Bone marrow (tissue), 2 donors: ENCODE data around the gene CCNT2.
"Not testable (repeated sequence)": the region's sequence is repeated elsewhere in the genome, so short reads cannot be mapped to it uniquely, and the experiment has no call there.

Experiments used
- DNase-seq, 2 donors: peaks; one replicate each; lab custom pipeline; 2025; lab: John Stamatoyannopoulos, UW

Gene CCNT2

DNA sequence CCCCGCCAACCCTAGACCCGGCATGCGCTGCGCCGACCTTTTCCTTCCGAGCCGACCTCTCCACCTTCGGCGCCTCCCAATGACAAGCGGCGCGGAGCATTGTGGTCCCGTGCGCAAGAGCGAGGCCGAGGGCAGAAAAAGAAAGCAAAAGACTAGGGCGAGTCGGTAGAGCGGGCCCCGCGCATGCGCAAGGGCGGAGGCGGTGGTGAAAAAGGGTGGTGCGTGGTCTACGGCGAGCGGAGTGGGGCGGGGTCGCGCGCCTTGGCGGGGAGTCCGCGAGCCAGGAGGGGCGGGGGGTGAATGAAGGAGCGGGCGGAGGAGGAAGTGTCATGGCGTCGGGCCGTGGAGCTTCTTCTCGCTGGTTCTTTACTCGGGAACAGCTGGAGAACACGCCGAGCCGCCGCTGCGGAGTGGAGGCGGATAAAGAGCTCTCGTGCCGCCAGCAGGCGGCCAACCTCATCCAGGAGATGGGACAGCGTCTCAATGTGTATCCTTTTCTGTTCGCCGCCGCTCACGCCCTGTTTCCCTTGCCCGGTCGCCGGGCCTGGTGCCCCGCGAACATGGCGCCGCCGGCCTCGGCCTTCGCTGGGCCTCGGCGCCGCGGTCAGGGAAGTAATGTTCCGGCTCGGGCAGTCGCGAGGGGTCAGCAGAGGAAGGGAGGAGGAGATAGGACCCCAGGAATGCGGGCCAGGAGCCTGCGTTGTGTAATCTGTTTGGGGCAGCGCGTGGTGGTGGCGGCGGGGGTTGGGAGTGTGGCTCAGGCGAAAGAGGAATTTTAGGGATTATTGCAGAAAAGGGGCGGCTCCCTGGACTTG lies at the start of gene CCNT2:
CCNT2 (plus strand) TSS at position 297 of the 815 bp plus-strand sequence; CDS start at position 330, 33 bp downstream.
- DNase-seq, result peak; percentile 98 to 99

DNA sequence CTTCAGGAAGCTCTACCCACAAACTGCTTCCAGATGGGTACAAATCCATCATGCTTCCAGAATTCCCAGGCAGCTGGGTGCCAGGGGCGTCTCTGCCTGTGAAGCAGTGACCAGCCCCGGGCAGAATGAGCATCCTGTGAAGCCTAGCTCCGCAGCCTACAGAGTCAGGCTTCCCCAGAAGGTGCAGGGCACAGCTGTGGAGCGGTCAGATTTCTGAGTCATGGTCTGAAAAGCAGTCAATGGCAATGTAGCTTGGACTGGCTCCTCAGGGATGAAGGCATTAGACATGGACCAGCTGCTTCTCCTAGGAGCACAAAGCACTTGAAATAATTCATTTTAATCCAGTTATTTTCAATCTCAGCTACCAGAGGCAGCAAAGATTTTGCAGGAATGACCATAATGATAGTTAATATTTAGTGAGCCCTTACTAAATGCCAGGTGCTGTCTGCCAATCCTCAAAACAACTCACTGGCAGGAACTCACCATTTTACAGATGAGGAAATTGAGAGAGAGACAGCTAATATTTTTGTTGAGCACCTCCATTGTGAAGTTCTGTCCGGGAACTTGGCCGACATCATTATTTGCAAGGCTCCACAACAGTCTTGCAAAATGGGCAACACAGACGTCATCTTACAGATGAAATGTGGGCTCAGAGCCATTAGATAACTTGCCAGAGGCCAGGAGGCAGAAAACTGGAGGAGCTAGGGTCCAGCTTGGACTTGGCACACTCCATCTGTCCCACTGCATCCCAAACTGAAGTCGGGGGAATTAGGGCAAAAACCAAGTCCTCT lies 48.5 kb upstream of the CCNT2 start:
- DNase-seq, result no peak

DNA sequence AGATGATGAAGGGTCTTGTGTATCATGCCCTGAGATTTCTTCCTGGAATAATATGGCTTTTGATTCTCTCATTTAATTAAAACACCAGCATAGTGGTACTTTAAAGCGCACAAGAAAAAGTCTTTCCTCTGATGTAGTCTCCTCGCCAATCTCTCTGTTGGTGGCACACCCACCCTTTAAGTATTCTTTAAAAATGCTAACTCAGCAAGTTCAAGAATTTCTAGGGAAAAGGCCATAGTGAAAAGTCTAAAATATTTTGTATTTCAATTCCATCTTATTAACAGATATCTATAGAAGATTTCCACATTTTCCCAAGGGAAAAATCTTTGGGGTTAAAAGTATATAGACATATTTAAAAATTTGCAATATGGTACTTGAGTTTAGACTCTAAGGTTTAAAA lies 45.5 kb upstream of the CCNT2 start:
- DNase-seq, result no peak

DNA sequence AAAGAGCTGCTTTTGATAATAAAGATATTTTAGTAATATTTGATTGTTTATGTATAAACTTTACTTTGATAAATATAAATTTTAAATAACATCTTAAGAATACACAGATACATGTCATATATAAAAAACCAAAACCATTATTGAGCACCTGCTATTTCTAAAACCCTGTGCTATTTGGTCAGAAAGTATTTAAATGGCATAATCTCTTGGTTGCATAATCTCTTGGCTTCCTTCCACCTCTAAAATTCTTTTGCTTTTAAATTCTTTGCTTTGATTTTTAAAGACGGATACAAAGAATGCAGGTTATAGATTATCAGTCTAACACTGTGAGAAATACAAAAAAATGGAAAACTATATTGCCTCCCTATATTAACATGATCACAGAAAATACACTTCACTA lies 43.3 kb upstream of the CCNT2 start:
- no peak for DNase-seq

DNA sequence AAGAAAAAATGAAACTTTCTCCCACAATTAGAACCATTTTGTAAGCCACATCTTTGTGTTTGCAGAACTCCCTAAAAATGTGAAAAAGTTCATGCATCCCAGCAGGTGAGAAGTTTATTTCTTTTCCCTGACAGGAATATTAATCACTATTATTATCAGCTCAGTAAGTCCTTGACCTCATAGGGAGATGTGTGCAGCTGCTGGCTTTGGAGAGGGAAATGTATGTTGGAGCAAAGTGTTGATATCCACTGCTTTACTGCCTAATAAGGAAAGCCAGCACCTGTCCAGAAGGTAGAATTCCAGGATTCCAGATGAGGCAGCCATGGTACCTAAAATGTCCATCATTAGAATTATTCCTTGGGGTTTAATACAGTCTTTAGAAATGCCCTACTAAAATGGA lies 35.8 kb upstream of the CCNT2 start:
- no peak for DNase-seq

DNA sequence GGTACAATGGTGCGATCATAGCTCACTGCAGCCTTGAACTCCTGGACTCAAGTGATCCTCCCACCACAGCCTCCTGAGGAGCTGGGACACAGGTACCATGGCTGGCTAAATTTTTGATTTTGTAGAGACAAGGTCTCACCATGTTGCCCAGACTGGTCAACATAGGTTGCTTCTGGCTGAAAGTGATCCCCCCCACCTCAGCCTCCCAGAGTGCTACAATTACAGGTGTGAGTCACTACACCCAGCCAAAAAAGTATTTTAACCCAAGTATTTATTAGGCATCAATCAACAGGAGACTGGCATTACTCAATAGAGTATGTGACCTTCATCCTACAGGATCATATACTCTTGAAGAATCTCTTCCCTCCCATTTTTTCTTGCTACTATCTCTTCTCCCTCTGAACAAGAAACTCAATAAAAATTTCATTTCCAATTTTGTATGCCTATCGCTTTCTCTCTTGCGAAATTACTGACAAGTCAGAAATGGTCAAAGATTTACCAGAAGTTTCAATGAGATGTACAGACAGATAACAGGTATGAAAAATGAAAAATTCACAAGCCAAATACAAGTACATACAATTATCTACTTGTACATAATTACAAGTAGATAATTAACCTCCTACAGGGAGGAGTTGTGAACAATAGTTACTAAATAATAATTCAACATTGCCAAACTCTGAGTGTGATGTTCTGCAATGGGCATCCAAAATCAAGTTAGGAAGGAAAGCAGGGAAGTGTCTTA lies 34.9 kb upstream of the CCNT2 start:
- no peak for DNase-seq

DNA sequence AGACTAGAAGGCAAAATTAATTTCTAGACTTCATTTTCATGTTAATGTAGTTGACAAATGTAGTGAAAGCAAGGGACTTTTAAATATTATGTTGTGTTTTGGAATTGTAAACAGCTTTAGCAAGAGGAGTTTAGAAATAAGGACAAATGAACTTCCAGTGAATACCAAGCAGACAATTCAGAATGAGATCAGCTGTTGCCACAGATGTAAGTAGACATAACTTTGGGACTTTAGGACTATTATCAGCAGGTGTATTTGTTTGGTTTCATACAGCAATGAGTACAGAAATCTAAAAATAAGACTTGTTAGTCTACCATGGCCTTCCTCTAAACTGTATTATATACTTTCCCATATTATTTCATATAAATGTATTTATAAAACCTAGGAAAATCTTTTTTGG lies 34.2 kb upstream of the CCNT2 start:
- DNase-seq, result no peak

GRCh38 chr2:134892282-134893035 lies 26.2 kb upstream of the CCNT2 start:
- DNase-seq, result no peak

- DNase-seq, result no peak
Measured at GRCh38 chr2:134897932-134898331, 20.7 kb upstream of the CCNT2 start.

DNA sequence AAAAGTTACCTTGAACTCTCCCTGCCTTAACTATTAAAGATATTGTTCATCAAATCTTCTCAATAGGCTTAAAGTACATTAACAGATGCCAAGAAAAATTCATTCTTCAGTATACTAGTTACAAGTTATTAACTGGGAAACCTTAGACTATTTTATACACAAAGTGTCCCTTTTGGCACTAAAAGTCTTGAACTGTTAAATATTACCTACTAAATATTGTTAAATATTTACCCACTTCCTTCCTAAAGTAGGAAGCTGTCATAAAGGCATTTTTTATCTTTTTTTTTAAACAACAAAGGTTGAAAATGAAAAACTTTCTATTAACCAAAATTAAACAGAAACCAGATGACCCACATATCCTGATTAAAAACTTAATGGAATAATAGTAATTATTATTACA lies 19.4 kb upstream of the CCNT2 start:
- no peak for DNase-seq

GRCh38 chr2:134900151-134900550 lies 18.5 kb upstream of the CCNT2 start:
- DNase-seq, result no peak

DNA sequence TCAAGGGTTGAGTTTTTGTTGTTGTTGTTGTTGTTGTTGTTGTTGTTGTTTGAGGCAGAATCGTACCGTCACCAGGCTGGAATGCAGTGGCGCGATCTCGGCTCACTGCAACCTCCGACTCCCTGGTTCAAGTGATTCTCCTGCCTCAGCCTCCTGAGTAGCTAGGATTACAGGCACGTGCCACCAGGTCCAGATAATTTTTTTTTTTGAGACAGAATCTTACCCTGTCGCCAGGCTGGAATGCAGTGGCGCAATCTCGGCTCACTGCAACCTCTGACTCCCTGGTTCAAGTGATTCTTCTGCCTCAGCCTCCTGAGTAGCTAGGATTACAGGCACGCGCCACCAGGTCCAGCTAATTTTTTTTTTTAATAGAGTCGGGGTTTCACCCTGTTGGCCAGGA lies 14.9 kb upstream of the CCNT2 start:
- not testable (repeated sequence) for DNase-seq

- no peak for DNase-seq
Measured at GRCh38 chr2:134905168-134905567, 13.5 kb upstream of the CCNT2 start.

DNA sequence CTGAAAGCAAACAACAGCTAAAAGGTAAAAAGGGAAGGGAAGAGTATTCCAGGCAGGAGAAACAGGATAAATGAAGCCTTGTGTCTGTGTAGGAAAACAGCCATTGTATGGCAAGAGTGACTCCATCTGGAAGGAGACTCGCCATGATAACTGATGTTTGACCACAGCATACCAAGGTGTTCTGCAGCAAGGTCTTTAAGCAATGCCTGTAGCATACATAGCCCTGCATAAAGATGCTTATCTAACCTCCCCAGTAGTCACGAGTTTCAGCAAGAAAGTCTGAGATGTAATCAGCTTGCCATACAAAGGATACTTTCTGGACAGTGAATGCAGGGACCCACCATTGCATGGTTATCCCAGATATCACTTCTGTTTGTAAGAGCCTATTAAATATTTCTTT lies 11.9 kb upstream of the CCNT2 start:
- DNase-seq, result no peak

DNA sequence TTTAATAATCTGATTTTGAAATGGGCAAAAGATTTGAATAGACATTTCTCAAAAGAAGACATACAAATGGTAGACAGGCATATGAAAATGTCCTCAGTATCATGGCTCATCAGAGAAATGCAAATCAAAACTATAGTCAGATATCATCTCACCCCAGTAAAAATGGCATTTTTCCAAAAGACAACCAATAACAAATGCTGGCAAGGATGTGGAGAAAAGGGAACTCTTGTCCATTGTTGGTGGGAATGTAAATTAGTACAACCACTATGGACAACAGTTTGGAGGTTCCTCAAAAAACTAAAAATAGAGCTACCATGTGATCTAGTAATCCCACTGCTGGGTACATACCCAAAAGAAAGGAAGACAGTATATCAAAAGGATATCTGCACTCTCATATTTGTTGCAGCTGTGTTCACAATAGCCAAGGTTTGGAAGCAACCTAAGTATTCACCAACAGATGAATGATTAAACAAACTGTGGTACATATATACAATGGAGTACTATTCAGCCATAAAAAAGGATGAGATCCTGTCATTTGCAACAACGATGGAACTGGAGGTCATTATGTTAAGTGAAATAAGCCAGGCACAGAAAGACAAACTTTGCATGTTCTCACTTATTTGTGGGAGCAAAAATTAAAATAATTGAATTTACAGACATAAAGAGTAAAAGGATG lies 11.0 kb upstream of the CCNT2 start:
- DNase-seq, result not testable (repeated sequence)

- DNase-seq, result no peak
Measured at GRCh38 chr2:134910763-134911399, 7.7 kb upstream of the CCNT2 start.

DNA sequence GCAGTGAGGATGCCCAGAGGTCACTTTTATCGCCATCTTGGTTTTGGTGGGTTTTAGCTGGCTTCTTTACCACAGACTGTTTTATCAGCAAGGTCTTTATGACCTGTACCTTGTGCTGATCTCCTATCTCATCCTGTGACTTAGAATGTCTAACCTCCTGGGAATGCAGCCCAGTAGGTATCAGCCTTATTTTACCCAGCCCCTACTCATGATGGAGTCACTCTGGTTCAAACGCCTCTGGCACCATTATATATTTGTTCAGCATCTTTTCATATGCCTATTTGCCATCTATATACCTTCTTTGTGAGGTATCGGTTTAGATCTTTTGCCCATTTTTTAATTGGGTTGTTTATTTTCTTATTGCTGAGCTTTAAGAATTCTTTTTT lies 7.2 kb upstream of the CCNT2 start:
- DNase-seq, result no peak

DNA sequence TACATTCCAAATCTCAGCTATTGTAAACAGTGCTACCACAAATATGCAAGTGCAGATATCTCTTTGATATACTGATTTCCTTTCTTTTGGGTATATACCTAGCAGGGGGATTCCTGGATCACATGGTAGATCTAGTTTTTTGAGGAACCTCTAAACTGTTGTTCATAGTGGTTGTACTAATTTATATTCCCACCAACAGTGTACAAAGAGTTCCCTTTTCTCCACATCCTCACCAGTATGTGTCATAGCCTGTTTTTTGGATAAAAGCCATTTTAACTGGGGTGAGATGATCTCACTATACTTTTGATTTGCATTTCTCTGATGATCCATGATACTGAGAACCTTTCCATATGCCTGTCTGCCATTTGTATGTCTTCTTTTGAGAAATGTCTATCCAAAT lies 6.3 kb upstream of the CCNT2 start:
- DNase-seq, result peak in 1 of 2 donors; percentile 79

GRCh38 chr2:134917360-134917865 lies 1.2 kb upstream of the CCNT2 start:
- DNase-seq, result peak in 1 of 2 donors; percentile 8

GRCh38 chr2:134917888-134918525 lies 615 bp upstream of the CCNT2 start:
- DNase-seq, result peak; percentile 98 to 99
